Measurements from ENCODE around the gene SNTB2. TPM values are rescaled to one million over a fixed set of nuclear protein-coding genes. Genes with fewer than 3 reads are reported as not detected.

SNTB2 gene
- total and polyA plus RNA-seq, 4 donors = 2.1 to 7.8 (median 4.1) TPM

GRCh38 chr16:69166946-69167930, 19.7 kb upstream of the SNTB2 start:
- H3K36me3 ChIP-seq (ENCODE audit: control insufficient read depth in 4 of 4, insufficient read depth in 3 of 4, low read depth in 1 of 4, low read length in 3 of 4) = peaks cover 2 to 54% (median 30%) of the 10 kb centered on the region in 4 donors
- no peaks in the 10 kb centered on the region for H3K27me3 ChIP-seq (ENCODE audit: control insufficient read depth in 4 of 4, insufficient read depth in 4 of 4, low read length in 3 of 4)
- no peak for TF ChIP-seq REST (IDR thresholded peaks at IDR 0.05)
- TF ChIP-seq EGR1 (IDR thresholded peaks at IDR 0.05; ENCODE audit: low read depth in 2 of 2) = no peak
- TF ChIP-seq FOXA1 (IDR thresholded peaks at IDR 0.05) = no peak
- TF ChIP-seq RAD21 (IDR thresholded peaks at IDR 0.05) = no peak
- no peak for TF ChIP-seq JUND (IDR thresholded peaks at IDR 0.05)
- no peak for TF ChIP-seq ZBTB33 (IDR thresholded peaks at IDR 0.05)
- TF ChIP-seq YY1 (IDR thresholded peaks at IDR 0.05) = no peak
- TF ChIP-seq MAX (IDR thresholded peaks at IDR 0.05) = no peak
- TF ChIP-seq NR2F2 (IDR thresholded peaks at IDR 0.05) = no peak
- TF ChIP-seq TAF1 (conservative IDR thresholded peaks at IDR 0.05) = no peak
- no peak for TF ChIP-seq HNF4A (conservative IDR thresholded peaks at IDR 0.05)
- TF ChIP-seq RXRA (IDR thresholded peaks at IDR 0.05) = no peak
- no peak for TF ChIP-seq HNF4G (IDR thresholded peaks at IDR 0.05)
- no peak for TF ChIP-seq FOXA2 (IDR thresholded peaks at IDR 0.05)
- TF ChIP-seq GABPA (IDR thresholded peaks at IDR 0.05 in 1 of 2, conservative IDR thresholded peaks at IDR 0.05 in 1 of 2) = no peak
- DNase-seq (ENCODE audit: low spot score) = no peak
- H3K4me3 ChIP-seq (ENCODE audit: low read depth in 1 of 3, low read length in 3 of 3) = no peak overlapping the region
- no peaks in the 10 kb centered on the region for H3K9me3 ChIP-seq (ENCODE audit: control insufficient read depth in 4 of 4, low read length in 3 of 4)
- no peak overlapping the region for H3K27ac ChIP-seq (ENCODE audit: low read depth in 1 of 2, low read length in 2 of 2)
- no peak overlapping the region for H3K9ac ChIP-seq (ENCODE audit: low read depth in 1 of 2, low read length in 2 of 2)
- WGBS = 95% methylated on average over 7 of the region's 7 CpGs
- no peaks in the 10 kb centered on the region for H3K4me1 ChIP-seq (ENCODE audit: control insufficient read depth in 4 of 4, insufficient read depth in 4 of 4, low read length in 3 of 4)

GRCh38 chr16:69169051-69169450, 17.9 kb upstream of the SNTB2 start:
- Histone ChIP-seq H3K27ac (ENCODE audit: low read depth in 1 of 2, low read length in 2 of 2) (no peak overlapping the region), H3K36me3 (ENCODE audit: control insufficient read depth in 4 of 4, insufficient read depth in 3 of 4, low read depth in 1 of 4, low read length in 3 of 4) (peaks cover 2 to 46% (median 26%) of the 10 kb centered on the region in 4 donors), H3K9ac (ENCODE audit: low read depth in 1 of 2, low read length in 2 of 2) (no peak overlapping the region), H3K4me3 (ENCODE audit: low read depth in 1 of 3, low read length in 3 of 3) (no peak overlapping the region), H3K27me3 (ENCODE audit: control insufficient read depth in 4 of 4, insufficient read depth in 4 of 4, low read length in 3 of 4) (no peaks in the 10 kb centered on the region), H3K4me1 (ENCODE audit: control insufficient read depth in 4 of 4, insufficient read depth in 4 of 4, low read length in 3 of 4) (no peaks in the 10 kb centered on the region), H3K9me3 (ENCODE audit: control insufficient read depth in 4 of 4, low read length in 3 of 4) (no peaks in the 10 kb centered on the region)
- TF ChIP-seq ZBTB33 (IDR thresholded peaks at IDR 0.05) (no peak), EGR1 (IDR thresholded peaks at IDR 0.05; ENCODE audit: low read depth in 2 of 2) (no peak), HNF4A (conservative IDR thresholded peaks at IDR 0.05) (no peak), ATF3 (IDR thresholded peaks at IDR 0.05) (no peak), FOXA1 (IDR thresholded peaks at IDR 0.05) (no peak), NR2F2 (IDR thresholded peaks at IDR 0.05) (no peak), TAF1 (conservative IDR thresholded peaks at IDR 0.05) (no peak), RXRA (IDR thresholded peaks at IDR 0.05) (no peak), FOXA2 (IDR thresholded peaks at IDR 0.05) (no peak), REST (IDR thresholded peaks at IDR 0.05) (no peak), HNF4G (IDR thresholded peaks at IDR 0.05) (no peak), RAD21 (IDR thresholded peaks at IDR 0.05) (no peak)
- 96% methylated on average over 4 of the region's 4 CpGs for WGBS
- DNase-seq (ENCODE audit: low spot score) = no peak

All from liver (tissue), 9 donors.